Right atrium auricular region (tissue), 2 donors: ENCODE measurements around the gene TECPR1. TPM values are rescaled to one million over a fixed set of nuclear protein-coding genes. Genes with fewer than 3 reads are reported as not detected.

Experiments
- DNase-seq: peaks from one replicate; pipeline ENCODE4 v3.0.0-alpha.2; 2019; ENCODE audit warnings: low spot score
- H3K27ac ChIP-seq, 2 donors: fragments of 200-600 bp; sonication (generic); 1 replicate in 1 of 2; 2 replicates in 1 of 2; pipeline ENCODE4 v1.5.1; 2016 to 2019
- H3K27me3 ChIP-seq, 2 donors: fragments of 200-600 bp; sonication (generic); one replicate each; pipeline versions ENCODE4 v1.5.1 to v1.6.0; 2017 to 2019
- H3K36me3 ChIP-seq: fragments of 200-600 bp; sonication (generic); one replicate; pipeline ENCODE4 v1.5.1; 2016
- H3K4me1 ChIP-seq, 2 donors: fragments of 200-600 bp; sonication (generic); one replicate each; pipeline versions ENCODE4 v1.5.1 to v1.6.0; 2017 to 2019
- H3K4me3 ChIP-seq, 2 donors: fragments of 200-600 bp; sonication (generic); 1 replicate in 1 of 2; 2 replicates in 1 of 2; pipeline ENCODE4 v1.5.1; 2017 to 2019; ENCODE audit warnings: mild to moderate bottlenecking in 1 of 2, moderate library complexity in 1 of 2
- H3K9me3 ChIP-seq, 2 donors: fragments of 200-600 bp; sonication (generic); one replicate each; pipeline ENCODE4 v1.5.1; 2019
- total RNA-seq, 2 donors: library from RNA; depleted of rRNA; stranded (reverse); fragments of >200 nt; gene quantifications; one replicate each; pipeline ENCODE4 v1.1.0, GENCODE V29; 2016
- TF ChIP-seq, protein P1 (sequence below), 2 donors: fragments of 200-600 bp; sonication (generic); IDR thresholded peaks; one replicate each; pipeline ENCODE4 v1.5.1; 2019; ENCODE audit warnings: antibody characterized with exemption in 2 of 2

TECPR1 gene
- total RNA-seq, 2 donors from 2014 or later, result 11.5 to 13.9 TPM

- Histone ChIP-seq H3K9me3 (no peaks in the 10 kb centered on the region), H3K27ac (no peak overlapping the region), H3K36me3 (peaks cover 5% of the 10 kb centered on the region), H3K4me1 (peaks cover 0 to 10% of the 10 kb centered on the region in 2 donors), H3K4me3 (peak overlapping the region in 1 of 2 donors; percentile 44), H3K27me3 (no peaks in the 10 kb centered on the region)
- TF ChIP-seq, protein P1, sequence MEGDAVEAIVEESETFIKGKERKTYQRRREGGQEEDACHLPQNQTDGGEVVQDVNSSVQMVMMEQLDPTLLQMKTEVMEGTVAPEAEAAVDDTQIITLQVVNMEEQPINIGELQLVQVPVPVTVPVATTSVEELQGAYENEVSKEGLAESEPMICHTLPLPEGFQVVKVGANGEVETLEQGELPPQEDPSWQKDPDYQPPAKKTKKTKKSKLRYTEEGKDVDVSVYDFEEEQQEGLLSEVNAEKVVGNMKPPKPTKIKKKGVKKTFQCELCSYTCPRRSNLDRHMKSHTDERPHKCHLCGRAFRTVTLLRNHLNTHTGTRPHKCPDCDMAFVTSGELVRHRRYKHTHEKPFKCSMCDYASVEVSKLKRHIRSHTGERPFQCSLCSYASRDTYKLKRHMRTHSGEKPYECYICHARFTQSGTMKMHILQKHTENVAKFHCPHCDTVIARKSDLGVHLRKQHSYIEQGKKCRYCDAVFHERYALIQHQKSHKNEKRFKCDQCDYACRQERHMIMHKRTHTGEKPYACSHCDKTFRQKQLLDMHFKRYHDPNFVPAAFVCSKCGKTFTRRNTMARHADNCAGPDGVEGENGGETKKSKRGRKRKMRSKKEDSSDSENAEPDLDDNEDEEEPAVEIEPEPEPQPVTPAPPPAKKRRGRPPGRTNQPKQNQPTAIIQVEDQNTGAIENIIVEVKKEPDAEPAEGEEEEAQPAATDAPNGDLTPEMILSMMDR (IDR thresholded peaks at IDR 0.05), result no peak
- no peak for DNase-seq
Measured at GRCh38 chr7:98211676-98212531, 40.1 kb downstream of the TECPR1 start.

DNA sequence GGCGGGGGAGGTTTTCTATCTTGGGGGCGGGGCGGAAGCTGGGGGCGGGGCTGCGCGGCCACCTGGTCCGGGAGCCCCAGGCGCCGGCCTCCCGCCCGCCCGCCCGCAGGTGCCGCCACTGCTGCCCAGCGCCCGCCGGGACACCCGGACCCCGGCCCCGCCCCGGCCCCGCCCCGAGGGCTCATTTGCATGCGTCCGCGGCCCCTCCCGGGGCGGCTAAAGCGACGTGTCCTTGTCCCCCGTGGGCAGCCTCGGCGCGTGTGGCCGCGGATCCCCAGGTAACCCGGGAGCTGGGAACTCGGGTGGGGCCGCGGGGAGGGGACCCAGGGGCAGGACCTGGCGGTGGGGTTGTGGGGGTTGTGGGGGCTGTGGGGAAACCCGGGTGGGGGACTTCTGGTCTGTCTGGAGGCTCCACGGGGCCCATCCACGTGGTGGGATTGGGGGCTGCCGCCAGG lies 40.8 kb downstream of the TECPR1 start, which contains the start of gene BHLHA15:
TSS of gene BHLHA15 (plus strand) at position 219 of the 455 bp plus-strand sequence. CDS start 871 bp downstream, outside the sequence.
- H3K4me3 ChIP-seq, result peak within 1 kb of the TSS; percentile 19 to 44
- no peak for DNase-seq
- no peak within 1 kb of the TSS for H3K27ac ChIP-seq
- TF ChIP-seq, protein P1 (IDR thresholded peaks at IDR 0.05), result no peak
- H3K9me3 ChIP-seq, result no peaks in the 10 kb centered on the region
- peaks cover 0 to 10% of the 10 kb centered on the region in 2 donors for H3K4me1 ChIP-seq
- no peaks in the 10 kb centered on the region for H3K27me3 ChIP-seq
- H3K36me3 ChIP-seq, result peaks cover 12% of the 10 kb centered on the region

- peaks cover 0 to 10% of the 10 kb centered on the region in 2 donors for H3K4me1 ChIP-seq
- H3K9me3 ChIP-seq, result no peaks in the 10 kb centered on the region
- H3K4me3 ChIP-seq, result peak overlapping the region; percentile 19 to 44
- no peak for DNase-seq
- TF ChIP-seq, protein P1 (IDR thresholded peaks at IDR 0.05), result no peak
- H3K36me3 ChIP-seq, result peaks cover 18% of the 10 kb centered on the region
- no peaks in the 10 kb centered on the region for H3K27me3 ChIP-seq
- no peak overlapping the region for H3K27ac ChIP-seq
Measured at GRCh38 chr7:98210513-98211220, 41.4 kb downstream of the TECPR1 start.

DNA sequence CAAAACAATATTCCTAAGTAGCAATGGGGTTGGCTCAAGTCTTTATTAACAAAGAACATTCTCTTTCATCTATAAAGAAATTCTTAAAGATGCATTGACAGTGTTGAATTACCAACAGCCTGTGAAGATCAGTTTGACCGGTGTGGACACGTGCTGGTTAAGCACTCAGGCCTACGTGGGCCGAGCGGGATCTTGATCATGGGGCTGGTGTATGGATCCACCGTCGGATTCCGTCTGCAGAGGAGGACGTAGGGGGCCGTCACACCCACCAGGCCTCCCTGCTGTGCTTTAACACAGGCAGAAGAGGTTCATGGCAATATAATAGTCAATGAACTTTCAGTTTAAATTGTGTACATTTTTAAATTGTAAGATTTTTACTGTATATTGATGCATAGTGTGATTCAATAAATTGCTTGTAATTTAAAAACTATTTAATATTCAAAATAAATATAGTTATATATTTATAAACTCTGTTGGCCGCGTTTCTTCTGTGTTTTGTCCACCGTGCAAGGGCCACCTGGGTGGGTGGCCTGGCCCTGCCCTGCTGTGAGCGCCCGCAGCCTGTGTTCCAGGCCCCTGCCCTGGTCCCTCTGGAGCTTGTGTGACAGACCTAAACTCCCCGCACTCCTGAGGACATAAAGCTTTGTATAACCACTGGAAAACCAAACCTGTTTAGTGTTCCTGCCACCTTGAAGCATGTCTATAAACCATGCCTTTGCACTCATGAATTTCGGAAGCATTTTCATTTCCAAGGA lies 42.7 kb downstream of the TECPR1 start:
- no peak for DNase-seq

More for the DNA sequence above, 42.7 kb downstream of the TECPR1 start:
- Histone ChIP-seq H3K9me3 (no peaks in the 10 kb centered on the region), H3K27ac (no peak overlapping the region), H3K36me3 (peaks cover 31% of the 10 kb centered on the region), H3K27me3 (no peaks in the 10 kb centered on the region), H3K4me1 (peaks cover 0 to 10% of the 10 kb centered on the region in 2 donors), H3K4me3 (no peak overlapping the region)
- TF ChIP-seq, protein P1 (IDR thresholded peaks at IDR 0.05), result no peak
